Measurements from ENCODE around the gene AMER1. TPM values are rescaled to one million over a fixed set of nuclear protein-coding genes. Genes with fewer than 3 reads are reported as not detected.

The AMER1 gene
- total RNA-seq, 1 experiment from 2014 or later, result 3.4 TPM

DNA sequence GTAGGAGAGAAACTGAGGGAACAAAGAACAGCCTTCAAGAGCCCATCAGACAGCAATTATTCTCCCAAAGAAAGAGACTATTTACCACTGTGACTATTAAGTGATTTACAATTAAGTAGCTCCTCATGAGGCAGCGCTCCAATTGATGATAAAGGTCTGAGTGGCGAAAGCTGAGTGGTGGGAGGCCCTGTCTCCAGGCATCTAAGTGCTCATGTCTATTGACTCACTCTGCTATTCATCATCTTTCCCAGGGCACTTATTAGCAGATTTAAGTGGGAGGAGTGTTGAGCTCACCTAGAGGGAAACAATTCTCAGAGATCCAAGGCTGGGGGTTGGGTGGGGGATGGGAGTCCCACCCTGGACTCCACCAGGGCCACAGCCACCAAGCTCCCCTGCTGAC, 23.3 kb downstream of the AMER1 start:
- Histone ChIP-seq H3K27ac (ENCODE audit: low read depth, low read length, poor library complexity, severe bottlenecking) (no peak overlapping the region), H3K27me3 (replicated peaks; ENCODE audit: insufficient read depth, low read depth, low read length, poor library complexity) (no peaks in the 10 kb centered on the region), H3K9me3 (ENCODE audit: low read depth, low read length, poor library complexity, severe bottlenecking) (no peaks in the 10 kb centered on the region), H3K36me3 (ENCODE audit: insufficient read depth, low read length, poor library complexity, severe bottlenecking) (no peaks in the 10 kb centered on the region), H3K4me1 (ENCODE audit: insufficient read depth, low read length, poor library complexity, severe bottlenecking) (no peaks in the 10 kb centered on the region), H3K4me3 (ENCODE audit: low read depth, low read length, poor library complexity, severe bottlenecking) (no peak overlapping the region)
- CTCF ChIA-PET, result no interaction called here
- intact Hi-C loops (cut with micrococcal nuclease; ENCODE audit: unreplicated experiment), result no loop called here
- POLR2A ChIA-PET (ENCODE audit: low non-redundant PET), result no interaction called here
- DNase-seq (ENCODE audit: low spot score), result no peak
- BruUV-seq (replicated peaks), result no TSS peak
- TF ChIP-seq EZH2 (IDR thresholded peaks at IDR 0.05; ENCODE audit: borderline replicate concordance, low read depth, low read length, poor library complexity, severe bottlenecking), result no peak
- TF ChIP-seq, protein P1, sequence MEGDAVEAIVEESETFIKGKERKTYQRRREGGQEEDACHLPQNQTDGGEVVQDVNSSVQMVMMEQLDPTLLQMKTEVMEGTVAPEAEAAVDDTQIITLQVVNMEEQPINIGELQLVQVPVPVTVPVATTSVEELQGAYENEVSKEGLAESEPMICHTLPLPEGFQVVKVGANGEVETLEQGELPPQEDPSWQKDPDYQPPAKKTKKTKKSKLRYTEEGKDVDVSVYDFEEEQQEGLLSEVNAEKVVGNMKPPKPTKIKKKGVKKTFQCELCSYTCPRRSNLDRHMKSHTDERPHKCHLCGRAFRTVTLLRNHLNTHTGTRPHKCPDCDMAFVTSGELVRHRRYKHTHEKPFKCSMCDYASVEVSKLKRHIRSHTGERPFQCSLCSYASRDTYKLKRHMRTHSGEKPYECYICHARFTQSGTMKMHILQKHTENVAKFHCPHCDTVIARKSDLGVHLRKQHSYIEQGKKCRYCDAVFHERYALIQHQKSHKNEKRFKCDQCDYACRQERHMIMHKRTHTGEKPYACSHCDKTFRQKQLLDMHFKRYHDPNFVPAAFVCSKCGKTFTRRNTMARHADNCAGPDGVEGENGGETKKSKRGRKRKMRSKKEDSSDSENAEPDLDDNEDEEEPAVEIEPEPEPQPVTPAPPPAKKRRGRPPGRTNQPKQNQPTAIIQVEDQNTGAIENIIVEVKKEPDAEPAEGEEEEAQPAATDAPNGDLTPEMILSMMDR (conservative IDR thresholded peaks at IDR 0.05; ENCODE audit: low read depth, low read length), result no peak

DNA sequence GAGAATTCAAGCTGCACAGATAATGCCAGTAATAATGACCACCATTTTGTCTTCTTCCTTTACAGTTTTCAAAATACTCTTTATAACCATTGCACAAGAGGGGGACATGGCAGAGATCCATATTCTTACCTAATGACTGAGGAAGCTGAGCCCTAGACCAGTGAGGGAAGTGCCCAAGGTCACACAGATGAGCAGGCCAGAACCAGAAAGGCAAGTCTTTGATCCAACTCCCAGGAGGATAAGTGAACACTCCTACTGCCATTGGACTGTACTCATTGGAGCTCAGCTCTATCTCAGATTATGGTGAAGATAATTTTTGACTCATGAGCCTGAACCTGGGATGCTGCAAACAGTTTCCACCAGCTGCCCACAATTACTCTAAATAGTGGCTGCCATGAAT, 28.6 kb downstream of the AMER1 start:
- ChIA-PET POLR2A (ENCODE audit: low non-redundant PET) (no interaction called here), CTCF (no interaction called here)
- Histone ChIP-seq H3K9me3 (ENCODE audit: low read depth, low read length, poor library complexity, severe bottlenecking) (no peaks in the 10 kb centered on the region), H3K27me3 (replicated peaks; ENCODE audit: insufficient read depth, low read depth, low read length, poor library complexity) (no peaks in the 10 kb centered on the region), H3K4me3 (ENCODE audit: low read depth, low read length, poor library complexity, severe bottlenecking) (no peak overlapping the region), H3K36me3 (ENCODE audit: insufficient read depth, low read length, poor library complexity, severe bottlenecking) (no peaks in the 10 kb centered on the region), H3K27ac (ENCODE audit: low read depth, low read length, poor library complexity, severe bottlenecking) (no peak overlapping the region), H3K4me1 (ENCODE audit: insufficient read depth, low read length, poor library complexity, severe bottlenecking) (no peaks in the 10 kb centered on the region)
- no peak for DNase-seq (ENCODE audit: low spot score)
- intact Hi-C loops (cut with micrococcal nuclease; ENCODE audit: unreplicated experiment), result no loop called here
- BruUV-seq (replicated peaks), result no TSS peak
- TF ChIP-seq, protein P1 (conservative IDR thresholded peaks at IDR 0.05; ENCODE audit: low read depth, low read length), result no peak
- no peak for TF ChIP-seq EZH2 (IDR thresholded peaks at IDR 0.05; ENCODE audit: borderline replicate concordance, low read depth, low read length, poor library complexity, severe bottlenecking)

DNA sequence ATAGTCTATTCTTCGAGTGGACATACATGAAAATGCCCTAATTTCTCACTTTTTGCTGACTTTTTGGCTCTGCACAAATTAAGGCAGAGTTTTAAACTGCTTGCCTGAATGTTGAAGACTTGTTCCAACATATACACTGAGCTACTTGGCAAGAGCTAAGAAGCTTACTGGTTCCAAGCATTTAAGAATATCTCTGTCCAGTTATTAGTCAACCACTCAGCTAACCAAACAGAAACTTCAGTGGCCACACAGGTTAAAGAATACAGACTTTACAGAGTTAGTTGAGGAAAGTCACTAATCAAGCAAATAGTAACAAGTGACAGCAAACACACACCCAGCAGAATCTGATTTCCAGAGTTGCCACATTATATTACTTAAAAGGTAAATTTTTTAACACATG, 35.5 kb downstream of the AMER1 start:
- H3K4me1 ChIP-seq (ENCODE audit: insufficient read depth, low read length, poor library complexity, severe bottlenecking), result no peaks in the 10 kb centered on the region
- H3K4me3 ChIP-seq (ENCODE audit: low read depth, low read length, poor library complexity, severe bottlenecking), result no peak overlapping the region
- intact Hi-C loops (cut with micrococcal nuclease; ENCODE audit: unreplicated experiment), result no loop called here
- BruUV-seq (replicated peaks), result no TSS peak
- POLR2A ChIA-PET (ENCODE audit: low non-redundant PET), result no interaction called here
- no peaks in the 10 kb centered on the region for H3K27me3 ChIP-seq (replicated peaks; ENCODE audit: insufficient read depth, low read depth, low read length, poor library complexity)
- no peaks in the 10 kb centered on the region for H3K9me3 ChIP-seq (ENCODE audit: low read depth, low read length, poor library complexity, severe bottlenecking)
- no peak overlapping the region for H3K27ac ChIP-seq (ENCODE audit: low read depth, low read length, poor library complexity, severe bottlenecking)
- no peak for DNase-seq (ENCODE audit: low spot score)
- TF ChIP-seq, protein P1 (conservative IDR thresholded peaks at IDR 0.05; ENCODE audit: low read depth, low read length), result no peak
- no peak for TF ChIP-seq EZH2 (IDR thresholded peaks at IDR 0.05; ENCODE audit: borderline replicate concordance, low read depth, low read length, poor library complexity, severe bottlenecking)
- CTCF ChIA-PET, result no interaction called here
- H3K36me3 ChIP-seq (ENCODE audit: insufficient read depth, low read length, poor library complexity, severe bottlenecking), result no peaks in the 10 kb centered on the region

Data from A673 (cell line).